PC-9 (cell line): ENCODE results near the gene NOG. TPM values are rescaled to one million over a fixed set of nuclear protein-coding genes. Genes with fewer than 3 reads are reported as not detected.

Experiments
- BruUV-seq: library from RNA; stranded (reverse); fragments of 400-500 nt; replicated peaks from 2 replicates; lab custom pipeline; 2021; lab: Mats Ljungman, UMichigan
- CTCF ChIA-PET: fragments of 300-600 bp; sonication (Branson Sonifier 250); formaldehyde crosslinking; loops from one replicate; lab custom pipeline; 2022; ENCODE audit warnings: antibody characterized with exemption; lab: Charles Lee
- POLR2A ChIA-PET: fragments of 300-600 bp; sonication (Branson Sonifier 250); formaldehyde crosslinking; loops from one replicate; lab custom pipeline; 2022; ENCODE audit warnings: antibody characterized with exemption; ENCODE audit not compliant: unreplicated experiment; lab: Charles Lee
- DNase-seq, 2 experiments: peaks; one replicate each; pipeline versions ENCODE4 v3.0.0 to v3.0.0-alpha.2; 2015 to 2022; ENCODE audit warnings: mixed read lengths in 1 of 2
- H2AFZ ChIP-seq: fragments of 200-600 bp; sonication (generic); 2 replicates; pipeline ENCODE4 v1.8.1; 2017; ENCODE audit warnings: antibody characterized with exemption
- H3F3A ChIP-seq: fragments of 200-600 bp; sonication (generic); 2 replicates; pipeline ENCODE4 v1.8.1; 2017; ENCODE audit warnings: antibody characterized with exemption, mild to moderate bottlenecking, low read depth; ENCODE audit not compliant: insufficient read depth
- H3K27ac ChIP-seq: fragments of 200-600 bp; sonication (generic); 2 replicates; pipeline ENCODE4 v1.6.1; 2016; ENCODE audit warnings: mixed run types
- H3K27me3 ChIP-seq: fragments of 200-600 bp; sonication (generic); 2 replicates; pipeline ENCODE4 v1.6.1; 2016; ENCODE audit warnings: low read depth, mixed run types; ENCODE audit not compliant: insufficient read depth
- H3K36me3 ChIP-seq: fragments of 200-600 bp; sonication (generic); 2 replicates; pipeline ENCODE4 v1.6.1; 2016; ENCODE audit warnings: low read depth, mixed run types
- H3K4me1 ChIP-seq: fragments of 200-600 bp; sonication (generic); replicated peaks from 2 replicates; pipeline ENCODE4 v1.6.1; 2016; ENCODE audit warnings: mixed run types; ENCODE audit not compliant: insufficient read depth
- H3K4me2 ChIP-seq: fragments of 200-600 bp; sonication (generic); 2 replicates; pipeline ENCODE4 v1.6.1; 2017; ENCODE audit warnings: mixed run types
- H3K4me3 ChIP-seq: fragments of 200-600 bp; sonication (generic); 2 replicates; pipeline ENCODE4 v1.6.1; 2016; ENCODE audit warnings: mixed run types
- H3K79me2 ChIP-seq: fragments of 200-600 bp; sonication (generic); 2 replicates; pipeline ENCODE4 v1.6.1; 2017; ENCODE audit warnings: low read depth, mixed run types
- H3K9me2 ChIP-seq: fragments of 200-600 bp; sonication (generic); 2 replicates; pipeline ENCODE4 v1.8.1; 2017; ENCODE audit warnings: mild to moderate bottlenecking; ENCODE audit not compliant: insufficient read depth
- H3K9me3 ChIP-seq: fragments of 200-600 bp; sonication (generic); 2 replicates; pipeline ENCODE4 v1.8.1; 2016; ENCODE audit warnings: low read depth; ENCODE audit not compliant: insufficient read depth
- H4K20me1 ChIP-seq: fragments of 200-600 bp; sonication (generic); 2 replicates; pipeline ENCODE4 v1.8.1; 2017; ENCODE audit not compliant: insufficient read depth
- CTCF ChIP-seq: fragments of 200-600 bp; sonication (generic); conservative IDR thresholded peaks from 2 replicates; pipeline ENCODE4 v1.6.1; 2017; ENCODE audit warnings: mixed run types, antibody characterized with exemption, mild to moderate bottlenecking, moderate library complexity
- EZH2 ChIP-seq: fragments of 200-600 bp; sonication (generic); IDR thresholded peaks from 2 replicates; pipeline ENCODE4 v1.8.0; 2017; ENCODE audit warnings: antibody characterized with exemption, low read depth
- intact Hi-C: fragments of 100-400 bp; cut with micrococcal nuclease; formaldehyde crosslinking; loops from one replicate; pipeline ENCODE4 v1.10.0; 2022; ENCODE audit not compliant: unreplicated experiment
- total RNA-seq: library from RNA; stranded (reverse); gene quantifications from 2 replicates; pipeline ENCODE4 v1.2.3, GENCODE V29; 2021

NOG gene
- total RNA-seq, 1 experiment from 2014 or later, result 4.8 TPM

DNA sequence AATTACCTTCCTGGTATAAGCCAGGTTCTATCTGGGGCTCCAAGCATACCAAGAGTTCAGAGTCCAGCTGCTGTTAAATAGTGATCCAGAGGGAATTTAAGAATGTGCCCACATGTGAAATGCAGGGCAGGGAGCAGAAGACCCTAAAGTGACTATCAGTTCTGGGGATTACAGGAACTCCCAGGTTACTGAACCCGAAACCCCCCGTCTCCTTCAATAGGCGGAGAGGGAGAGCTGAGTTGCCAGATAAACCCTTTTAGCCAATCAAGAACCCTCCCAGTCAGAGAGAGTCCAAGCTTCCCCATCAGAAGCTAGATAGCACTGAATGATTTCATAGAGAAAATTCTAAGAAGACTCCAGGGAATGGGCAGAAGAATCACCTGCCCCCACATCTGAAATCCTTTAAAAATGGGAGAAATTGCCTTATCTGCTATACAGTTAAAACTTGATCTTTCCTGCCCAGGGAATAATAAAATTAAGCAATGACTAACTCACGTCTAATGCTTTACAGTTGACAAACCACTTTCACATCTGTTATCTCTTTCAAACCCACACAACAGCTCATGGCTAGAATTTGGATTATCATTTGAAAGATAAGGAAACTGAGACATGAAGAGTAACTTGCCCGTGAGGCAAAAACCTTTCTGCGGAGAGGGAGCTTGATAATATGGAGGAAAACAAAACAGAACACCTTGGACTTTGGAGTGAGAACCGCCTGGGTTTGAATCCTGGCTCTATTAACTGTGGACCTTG lies 10.2 kb downstream of the NOG start:
- no peak overlapping the region for H2AFZ ChIP-seq
- no peak for DNase-seq
- no peak overlapping the region for H3K4me2 ChIP-seq
- no TSS peak for BruUV-seq
- H3F3A ChIP-seq, result peaks cover 7% of the 10 kb centered on the region; the same call in 1 of the 2 replicates
- H3K27ac ChIP-seq, result no peak overlapping the region
- CTCF ChIA-PET, result no interaction called here
- no peak overlapping the region for H3K4me3 ChIP-seq
- H3K9me3 ChIP-seq, result no peaks in the 10 kb centered on the region
- TF ChIP-seq EZH2 (no peak), CTCF (no peak)
- POLR2A ChIA-PET, result no interaction called here
- H3K79me2 ChIP-seq, result no peaks in the 10 kb centered on the region
- no peaks in the 10 kb centered on the region for H3K36me3 ChIP-seq
- intact Hi-C loops, result no loop called here
- H3K9me2 ChIP-seq, result no peaks in the 10 kb centered on the region
- H3K27me3 ChIP-seq, result no peaks in the 10 kb centered on the region
- peaks cover 20% of the 10 kb centered on the region for H3K4me1 ChIP-seq
- H4K20me1 ChIP-seq, result no peaks in the 10 kb centered on the region

- H3K27ac ChIP-seq, result no peak overlapping the region
- H4K20me1 ChIP-seq, result no peaks in the 10 kb centered on the region
- H3K4me3 ChIP-seq, result no peak overlapping the region
- H3K79me2 ChIP-seq, result no peaks in the 10 kb centered on the region
- peak in 1 of 2 experiments; percentile 51 for DNase-seq
- no peaks in the 10 kb centered on the region for H3F3A ChIP-seq
- H3K9me2 ChIP-seq, result no peaks in the 10 kb centered on the region
- no peaks in the 10 kb centered on the region for H3K36me3 ChIP-seq
- no peak overlapping the region for H2AFZ ChIP-seq
- intact Hi-C loops, result no loop called here
- TF ChIP-seq CTCF (no peak), EZH2 (no peak)
- no peaks in the 10 kb centered on the region for H3K27me3 ChIP-seq
- no peak overlapping the region for H3K4me2 ChIP-seq
- no peaks in the 10 kb centered on the region for H3K9me3 ChIP-seq
- CTCF ChIA-PET, result no interaction called here
- POLR2A ChIA-PET, result no interaction called here
- H3K4me1 ChIP-seq, result peaks cover 13% of the 10 kb centered on the region
- no TSS peak for BruUV-seq
Observed at GRCh38 chr17:56604691-56605290, 11.3 kb downstream of the NOG start.

DNA sequence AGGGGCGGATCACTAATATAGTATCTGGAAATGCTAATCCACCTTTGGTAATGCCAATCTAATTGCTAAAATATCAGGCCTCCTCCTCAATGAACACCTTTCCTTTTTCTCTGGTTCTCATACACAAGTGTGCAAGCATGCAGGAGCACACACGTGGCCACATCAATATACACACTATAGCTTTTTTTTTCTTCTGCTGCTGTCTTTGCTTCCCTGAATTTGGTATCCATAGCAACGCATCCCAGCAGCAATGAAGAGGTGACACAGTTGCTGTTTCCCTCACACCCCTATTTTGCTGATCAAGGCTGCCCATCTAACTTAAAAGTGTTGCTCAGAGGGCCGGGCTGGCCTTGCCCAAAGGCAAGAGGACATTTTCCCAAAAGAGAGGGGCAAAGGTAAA lies 15.4 kb downstream of the NOG start:
- Histone ChIP-seq H3K36me3 (no peaks in the 10 kb centered on the region), H4K20me1 (no peaks in the 10 kb centered on the region), H3K9me3 (no peaks in the 10 kb centered on the region), H2AFZ (no peak overlapping the region), H3K4me2 (no peak overlapping the region), H3K4me1 (no peaks in the 10 kb centered on the region), H3K27me3 (no peaks in the 10 kb centered on the region), H3F3A (no peaks in the 10 kb centered on the region), H3K79me2 (no peaks in the 10 kb centered on the region), H3K9me2 (no peaks in the 10 kb centered on the region), H3K4me3 (no peak overlapping the region), H3K27ac (no peak overlapping the region)
- no TSS peak for BruUV-seq
- intact Hi-C loops, result no loop called here
- DNase-seq, result no peak
- CTCF ChIA-PET, result no interaction called here
- POLR2A ChIA-PET, result no interaction called here
- TF ChIP-seq CTCF, result no peak
- TF ChIP-seq EZH2, result no peak
